Esophagus squamous epithelium (tissue), 5 donors: ENCODE data around the gene CIAO2B. TPM values are rescaled to one million over a fixed set of nuclear protein-coding genes. Genes with fewer than 3 reads are reported as not detected.

Source experiments
- DNase-seq: peaks from one replicate; lab custom pipeline; 2025; lab: John Stamatoyannopoulos, UW
- H3K27ac ChIP-seq, 4 donors: fragments of 200-600 bp; sonication (generic); one replicate each; pipeline ENCODE4 v1.5.1; 2016 to 2019; ENCODE audit warnings: mild to moderate bottlenecking in 1 of 4
- H3K27me3 ChIP-seq, 4 donors: fragments of 200-600 bp; sonication (generic); 1 replicate in 3 of 4; 2 replicates in 1 of 4; pipeline versions ENCODE4 v1.5.1 to v1.6.0; 2017 to 2021; ENCODE audit warnings: antibody characterized with exemption in 1 of 4
- H3K36me3 ChIP-seq, 3 donors: fragments of 200-600 bp; sonication (generic); one replicate each; pipeline ENCODE4 v1.5.1; 2016 to 2019
- H3K4me1 ChIP-seq, 3 donors: fragments of 200-600 bp; sonication (generic); one replicate each; pipeline ENCODE4 v1.5.1; 2017 to 2019
- H3K4me3 ChIP-seq, 4 donors: fragments of 200-600 bp; sonication (generic); 1 replicate in 3 of 4; 2 replicates in 1 of 4; pipeline ENCODE4 v1.5.1; 2016 to 2019; ENCODE audit warnings: mild to moderate bottlenecking in 2 of 4, moderate library complexity in 1 of 4
- H3K9me3 ChIP-seq, 3 donors: fragments of 200-600 bp; sonication (generic); one replicate each; pipeline ENCODE4 v1.5.1; 2016 to 2019
- CTCF ChIP-seq, 6 experiments: fragments of 450-650 bp in 4 of 6; fragments of 200-600 bp in 2 of 6; sonication (generic) in 2 of 6; IDR thresholded peaks; one replicate each; pipeline ENCODE4 v1.5.1; 2016 to 2019; ENCODE audit warnings: antibody characterized with exemption in 6 of 6, mild to moderate bottlenecking in 4 of 6, moderate library complexity in 4 of 6
- POLR2A ChIP-seq, 4 donors: fragments of 450-650 bp; IDR thresholded peaks; one replicate each; pipeline ENCODE4 v1.6.1; 2017; ENCODE audit warnings: antibody characterized with exemption in 4 of 4, mild to moderate bottlenecking in 4 of 4, moderate library complexity in 3 of 4
- WGBS, 2 donors: methylation state at CpG; one replicate each; pipeline ENCODE4 v1.1.5; 2018; 5-methylcytosine and 5-hydroxymethylcytosine counted together
- intact Hi-C: fragments of 100-400 bp; cut with DNase I; formaldehyde crosslinking; loops from one replicate; pipeline ENCODE4 v1.15.0; 2022
- total RNA-seq, 4 donors: library from RNA; depleted of rRNA; stranded (reverse); fragments of >200 nt; gene quantifications; one replicate each; pipeline ENCODE4 v1.1.0, GENCODE V29; 2016
- donor health status: DM: yes; HTN: yes; CAD: no.

CIAO2B gene
- total RNA-seq, 4 donors from 2014 or later, result 112 to 153 (median 126) TPM

GRCh38 chr16:66895999-66896398 is 38.2 kb downstream of the CIAO2B start:
- peak overlapping the region; percentile 80 to 93 (median 85) for H3K27ac ChIP-seq
- H3K4me3 ChIP-seq, result no peak overlapping the region
- DNase-seq, result no peak
- intact Hi-C loops, result loop anchor here (5.0 kb wide), 1 partner anchor 36 kb away; the partner anchor contains the start of gene CIAO2B
- peaks cover 39 to 61% (median 49%) of the 10 kb centered on the region in 3 donors for H3K4me1 ChIP-seq
- peaks cover 0 to 6% (median 0%) of the 10 kb centered on the region in 3 donors for H3K36me3 ChIP-seq
- H3K27me3 ChIP-seq, result no peaks in the 10 kb centered on the region
- H3K9me3 ChIP-seq, result no peaks in the 10 kb centered on the region
- WGBS, 2 donors, result 84 to 90% methylated on average over 3 of the region's 3 CpGs
- TF ChIP-seq CTCF (IDR thresholded peaks at IDR 0.05) (no peak), POLR2A (IDR thresholded peaks at IDR 0.05) (no peak)

GRCh38 chr16:66895689-66895979 is 38.6 kb downstream of the CIAO2B start:
- H3K4me1 ChIP-seq, result peaks cover 36 to 57% (median 45%) of the 10 kb centered on the region in 3 donors
- no peak for TF ChIP-seq CTCF (IDR thresholded peaks at IDR 0.05)
- TF ChIP-seq POLR2A (IDR thresholded peaks at IDR 0.05), result no peak
- H3K27me3 ChIP-seq, result no peaks in the 10 kb centered on the region
- peaks cover 0 to 6% (median 0%) of the 10 kb centered on the region in 3 donors for H3K36me3 ChIP-seq
- no peak for DNase-seq
- peak overlapping the region; percentile 80 to 93 (median 85) for H3K27ac ChIP-seq
- intact Hi-C loops, result loop anchor here (5.0 kb wide), 1 partner anchor 37 kb away; the partner anchor contains the start of gene CIAO2B
- no peaks in the 10 kb centered on the region for H3K9me3 ChIP-seq
- WGBS, 2 donors, result 92 to 95% methylated on average over 5 of the region's 5 CpGs
- no peak overlapping the region for H3K4me3 ChIP-seq

DNA sequence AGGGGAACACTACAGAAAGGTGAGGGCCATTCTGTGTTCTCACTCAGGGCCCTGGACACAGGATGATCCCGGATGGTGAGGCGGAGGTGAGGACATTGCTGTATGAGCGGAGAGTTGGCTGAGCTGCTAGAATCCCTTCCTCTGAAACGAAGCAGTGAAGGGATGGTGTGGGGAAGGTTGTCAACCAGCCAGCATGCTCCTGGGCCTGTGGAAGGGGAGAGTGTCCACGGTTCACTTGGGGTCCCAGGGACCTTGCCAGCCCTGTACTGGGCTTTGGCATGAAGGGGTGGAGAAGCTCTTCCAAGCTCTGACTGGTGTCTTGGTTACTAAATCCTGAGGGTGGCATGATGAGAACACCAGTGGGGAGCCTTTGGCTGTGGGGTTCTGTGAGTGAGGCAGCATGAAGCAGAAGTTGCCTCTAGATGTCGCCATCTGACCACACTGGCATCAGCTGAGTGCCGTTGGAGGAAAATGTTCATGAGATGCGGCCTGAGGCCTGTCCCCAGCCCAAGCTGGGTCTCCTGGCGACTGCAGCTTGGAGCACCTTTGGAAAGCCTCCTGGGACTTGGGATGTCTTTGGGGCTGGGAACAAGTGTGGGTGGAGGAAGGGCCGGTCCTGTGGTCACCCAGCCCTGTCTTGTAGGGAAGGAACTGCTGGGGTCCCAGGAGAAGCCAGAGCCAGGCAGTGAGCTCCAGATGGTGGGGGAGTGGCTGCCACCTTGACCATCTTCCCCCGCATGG is 39.1 kb downstream of the CIAO2B start:
- TF ChIP-seq POLR2A (IDR thresholded peaks at IDR 0.05), result no peak
- peak; percentile 42 to 93 (median 78) for TF ChIP-seq CTCF (IDR thresholded peaks at IDR 0.05)
- Histone ChIP-seq H3K4me1 (peaks cover 30 to 52% (median 40%) of the 10 kb centered on the region in 3 donors), H3K4me3 (no peak overlapping the region), H3K27me3 (no peaks in the 10 kb centered on the region), H3K36me3 (peaks cover 0 to 6% (median 0%) of the 10 kb centered on the region in 3 donors), H3K9me3 (no peaks in the 10 kb centered on the region), H3K27ac (peak overlapping the region; percentile 80 to 93 (median 85))
- DNase-seq, result peak; percentile 6
- intact Hi-C loops, result loop anchor here (5.0 kb wide), 1 partner anchor 37 kb away; the partner anchor contains the start of gene CIAO2B
- 43 to 60% methylated on average over 6 to 7 of the region's 11 CpGs for WGBS, 2 donors

- no peaks in the 10 kb centered on the region for H3K27me3 ChIP-seq
- no peak for DNase-seq
- no peaks in the 10 kb centered on the region for H3K9me3 ChIP-seq
- intact Hi-C loops, result no loop called here
- WGBS, 2 donors, result 88% methylated on average over 2 of the region's 2 CpGs; no CpG with 5 or more reads in 1 of the 2 donors
- no peak overlapping the region for H3K4me3 ChIP-seq
- H3K4me1 ChIP-seq, result peaks cover 20 to 47% (median 30%) of the 10 kb centered on the region in 3 donors
- H3K36me3 ChIP-seq, result peaks cover 0 to 6% (median 0%) of the 10 kb centered on the region in 3 donors
- no peak overlapping the region for H3K27ac ChIP-seq
- TF ChIP-seq POLR2A (IDR thresholded peaks at IDR 0.05) (no peak), CTCF (IDR thresholded peaks at IDR 0.05) (no peak)
Observed at GRCh38 chr16:66894055-66894454, 40.1 kb downstream of the CIAO2B start.

GRCh38 chr16:66891797-66892196 is 42.4 kb downstream of the CIAO2B start:
- H3K27me3 ChIP-seq, result no peaks in the 10 kb centered on the region
- no peaks in the 10 kb centered on the region for H3K9me3 ChIP-seq
- no peak overlapping the region for H3K27ac ChIP-seq
- no peak for DNase-seq
- WGBS, 2 donors, result 97 to 98% methylated on average over 6 of the region's 6 CpGs
- no peak overlapping the region for H3K4me3 ChIP-seq
- intact Hi-C loops, result no loop called here
- H3K4me1 ChIP-seq, result peaks cover 13 to 30% (median 14%) of the 10 kb centered on the region in 3 donors
- TF ChIP-seq POLR2A (IDR thresholded peaks at IDR 0.05) (no peak), CTCF (IDR thresholded peaks at IDR 0.05) (no peak)
- peaks cover 0 to 21% (median 0%) of the 10 kb centered on the region in 3 donors for H3K36me3 ChIP-seq
